ENCODE data around the gene HBS1L. TPM values are rescaled to one million over a fixed set of nuclear protein-coding genes. Genes with fewer than 3 reads are reported as not detected.

Gene HBS1L
- total RNA-seq, 1 experiment from 2014 or later = 81.2 TPM

- Mint-ChIP-seq H3K4me1 (ENCODE audit: low read depth, unreplicated experiment) (no peaks in the 10 kb centered on the region), H3K27ac (ENCODE audit: unreplicated experiment) (no peak overlapping the region), H3K4me3 (ENCODE audit: unreplicated experiment) (no peak overlapping the region), H3K36me3 (ENCODE audit: insufficient read depth, unreplicated experiment) (peaks cover 6% of the 10 kb centered on the region), H3K27me3 (ENCODE audit: insufficient read depth, unreplicated experiment) (no peaks in the 10 kb centered on the region), H3K9me3 (ENCODE audit: unreplicated experiment) (no peaks in the 10 kb centered on the region)
- POLR2A ChIA-PET = no interaction called here
- Histone ChIP-seq H3K4me3 (ENCODE audit: low read depth, low read length) (no peak overlapping the region), H3K27me3 (replicated peaks; ENCODE audit: control insufficient read depth, insufficient read depth, low read length) (no peaks in the 10 kb centered on the region), H3K36me3 (ENCODE audit: control insufficient read depth, insufficient read depth, low read length) (no peaks in the 10 kb centered on the region), H3K9me3 (no peaks in the 10 kb centered on the region), H3K4me1 (no peaks in the 10 kb centered on the region)
- no peak for DNase-seq
- TF ChIP-seq CTCF (IDR thresholded peaks at IDR 0.05; ENCODE audit: insufficient read depth in 1 of 2, low read depth in 1 of 2, low read length in 1 of 2, severe bottlenecking in 1 of 2, unreplicated experiment in 1 of 2) = no peak
- intact Hi-C loops (cut with micrococcal nuclease; ENCODE audit: unreplicated experiment) = no loop called here
- no TSS peak for BruUV-seq (replicated peaks)
- CTCF ChIA-PET = no interaction called here
Observed at GRCh38 chr6:135014353-135014832, 40.2 kb downstream of the HBS1L start.

- no peak overlapping the region for H3K4me3 Mint-ChIP-seq (ENCODE audit: unreplicated experiment)
- BruUV-seq (replicated peaks) = no TSS peak
- DNase-seq = no peak
- ChIA-PET POLR2A (no interaction called here), CTCF (no interaction called here)
- H3K27ac Mint-ChIP-seq (ENCODE audit: unreplicated experiment) = no peak overlapping the region
- Histone ChIP-seq H3K36me3 (ENCODE audit: control insufficient read depth, insufficient read depth, low read length) (no peaks in the 10 kb centered on the region), H3K4me3 (ENCODE audit: low read depth, low read length) (no peak overlapping the region), H3K9me3 (no peaks in the 10 kb centered on the region), H3K4me1 (no peaks in the 10 kb centered on the region; the same call in 1 of the 2 replicates), H3K27me3 (replicated peaks; ENCODE audit: control insufficient read depth, insufficient read depth, low read length) (no peaks in the 10 kb centered on the region)
- H3K4me1 Mint-ChIP-seq (ENCODE audit: low read depth, unreplicated experiment) = peaks cover 10% of the 10 kb centered on the region
- intact Hi-C loops (cut with micrococcal nuclease; ENCODE audit: unreplicated experiment) = no loop called here
- no peaks in the 10 kb centered on the region for H3K27me3 Mint-ChIP-seq (ENCODE audit: insufficient read depth, unreplicated experiment)
- H3K9me3 Mint-ChIP-seq (ENCODE audit: unreplicated experiment) = no peaks in the 10 kb centered on the region
- no peaks in the 10 kb centered on the region for H3K36me3 Mint-ChIP-seq (ENCODE audit: insufficient read depth, unreplicated experiment)
- TF ChIP-seq CTCF (IDR thresholded peaks at IDR 0.05; ENCODE audit: insufficient read depth in 1 of 2, low read depth in 1 of 2, low read length in 1 of 2, severe bottlenecking in 1 of 2, unreplicated experiment in 1 of 2) = no peak
Observed at GRCh38 chr6:135013211-135013610, 41.4 kb downstream of the HBS1L start.

GRCh38 chr6:135012764-135013163 lies 41.9 kb downstream of the HBS1L start:
- Mint-ChIP-seq H3K9me3 (ENCODE audit: unreplicated experiment) (no peaks in the 10 kb centered on the region), H3K27ac (ENCODE audit: unreplicated experiment) (no peak overlapping the region), H3K4me3 (ENCODE audit: unreplicated experiment) (no peak overlapping the region), H3K36me3 (ENCODE audit: insufficient read depth, unreplicated experiment) (no peaks in the 10 kb centered on the region), H3K4me1 (ENCODE audit: low read depth, unreplicated experiment) (peaks cover 11% of the 10 kb centered on the region), H3K27me3 (ENCODE audit: insufficient read depth, unreplicated experiment) (no peaks in the 10 kb centered on the region)
- POLR2A ChIA-PET = no interaction called here
- Histone ChIP-seq H3K9me3 (no peaks in the 10 kb centered on the region), H3K4me1 (no peaks in the 10 kb centered on the region; the same call in 1 of the 2 replicates), H3K36me3 (ENCODE audit: control insufficient read depth, insufficient read depth, low read length) (no peaks in the 10 kb centered on the region), H3K4me3 (ENCODE audit: low read depth, low read length) (no peak overlapping the region), H3K27me3 (replicated peaks; ENCODE audit: control insufficient read depth, insufficient read depth, low read length) (no peaks in the 10 kb centered on the region)
- TF ChIP-seq CTCF (IDR thresholded peaks at IDR 0.05; ENCODE audit: insufficient read depth in 1 of 2, low read depth in 1 of 2, low read length in 1 of 2, severe bottlenecking in 1 of 2, unreplicated experiment in 1 of 2) = no peak
- BruUV-seq (replicated peaks) = no TSS peak
- CTCF ChIA-PET = interaction anchor here (0.8 kb wide), 1 partner anchor 33 kb away, joined by 3 read pairs; no protein-coding TSS in a partner anchor
- intact Hi-C loops (cut with micrococcal nuclease; ENCODE audit: unreplicated experiment) = no loop called here
- DNase-seq = no peak

All from Caco-2 (cell line).